Measurements from ENCODE around the gene FBXL2. TPM values are rescaled to one million over a fixed set of nuclear protein-coding genes. Genes with fewer than 3 reads are reported as not detected.
"Not testable (repeated sequence)": the region's sequence is repeated elsewhere in the genome, so short reads cannot be mapped to it uniquely, and the experiment has no call there.

The FBXL2 gene
- polyA plus RNA-seq, 4 donors, result 26.4 to 33.3 (median 31.7) TPM

GRCh38 chr3:33380653-33381052 is 103.4 kb downstream of the FBXL2 start:
- DNase-seq (ENCODE audit: low read depth in 4 of 4, low spot score in 3 of 4), result no peak

GRCh38 chr3:33383951-33384350 is 106.7 kb downstream of the FBXL2 start:
- DNase-seq (ENCODE audit: low read depth in 4 of 4, low spot score in 3 of 4), result no peak

GRCh38 chr3:33385423-33385822 is 108.2 kb downstream of the FBXL2 start:
- DNase-seq (ENCODE audit: low read depth in 4 of 4, low spot score in 3 of 4), result no peak

- DNase-seq (ENCODE audit: low read depth in 4 of 4, low spot score in 3 of 4), result no peak
Observed at GRCh38 chr3:33386631-33387030, 109.4 kb downstream of the FBXL2 start.

GRCh38 chr3:33388374-33389100 is 111.3 kb downstream of the FBXL2 start:
- DNase-seq (ENCODE audit: low read depth in 4 of 4, low spot score in 3 of 4), result no peak

DNA sequence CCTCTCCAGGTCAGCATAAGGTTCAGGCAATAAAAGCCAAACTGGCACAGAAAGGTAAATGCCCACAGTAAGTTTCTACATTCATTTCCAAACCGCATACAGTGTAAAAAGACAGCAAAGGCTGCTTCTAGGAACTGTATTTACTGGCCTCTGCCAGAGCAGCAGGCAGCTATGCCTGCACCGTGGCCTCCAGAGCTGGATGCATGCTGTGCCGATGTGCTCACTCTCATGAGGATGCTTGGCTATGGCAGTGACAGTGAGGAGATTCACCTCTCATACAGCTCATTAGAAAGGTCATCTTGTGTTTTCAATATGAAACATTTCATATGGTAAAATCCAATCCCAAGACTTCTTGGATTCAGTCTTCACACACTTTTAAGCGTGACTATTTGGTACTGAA is 112.7 kb downstream of the FBXL2 start:
- no peak for DNase-seq (ENCODE audit: low read depth in 4 of 4, low spot score in 3 of 4)

DNA sequence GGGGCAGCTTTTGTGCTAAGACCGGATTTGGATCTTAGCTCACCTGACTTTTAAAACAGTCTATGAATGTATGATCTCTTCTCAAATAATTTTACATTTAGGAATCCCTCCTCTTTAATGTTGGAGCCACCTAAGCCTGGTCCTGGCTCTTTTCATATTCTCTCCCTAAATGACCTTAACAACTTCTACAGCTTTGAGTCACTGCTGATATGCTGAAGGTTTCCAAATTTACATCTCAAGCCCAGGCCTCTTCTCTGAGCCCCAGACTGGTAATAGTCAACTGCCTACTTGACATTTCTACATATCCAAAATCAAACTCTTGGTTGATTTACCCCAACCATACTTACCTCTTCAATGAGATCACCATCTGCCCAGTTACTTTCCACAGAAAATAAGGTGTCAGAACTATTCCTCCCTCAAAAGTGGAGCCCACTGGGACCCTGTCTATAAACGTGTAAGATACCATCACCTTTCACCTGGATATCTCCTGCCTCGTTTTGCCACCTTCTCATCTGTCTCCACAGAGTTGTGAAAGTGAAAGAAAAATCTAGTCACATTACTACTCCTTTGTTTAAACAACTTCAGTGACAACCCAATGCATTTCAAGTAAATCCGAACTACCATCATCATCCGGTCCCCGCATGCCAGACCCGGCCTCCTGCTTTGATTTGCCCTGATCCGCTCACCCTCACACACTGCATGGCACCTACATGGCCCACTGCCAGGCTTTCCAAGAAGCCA is 114.2 kb downstream of the FBXL2 start:
- DNase-seq (ENCODE audit: low read depth in 4 of 4, low spot score in 3 of 4), result no peak

DNA sequence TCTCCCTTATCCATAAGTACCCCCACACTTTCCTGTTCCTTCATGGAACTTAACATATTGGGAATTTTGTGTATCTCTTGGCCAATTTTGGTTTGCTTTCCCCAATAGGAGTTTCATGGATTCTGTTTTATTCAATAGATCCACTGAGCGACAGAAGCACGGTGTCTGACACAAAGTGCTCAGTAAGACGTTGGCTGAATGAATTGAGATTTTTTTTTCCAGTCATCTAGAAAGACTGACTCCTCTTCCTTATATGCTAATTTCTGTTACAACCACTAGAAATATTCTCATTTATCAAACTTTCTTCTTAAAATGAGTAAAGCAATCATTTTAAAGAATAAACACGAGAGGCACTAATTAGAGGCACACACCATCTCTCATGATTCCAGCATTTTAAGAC is 114.9 kb downstream of the FBXL2 start:
- no peak for DNase-seq (ENCODE audit: low read depth in 4 of 4, low spot score in 3 of 4)

DNA sequence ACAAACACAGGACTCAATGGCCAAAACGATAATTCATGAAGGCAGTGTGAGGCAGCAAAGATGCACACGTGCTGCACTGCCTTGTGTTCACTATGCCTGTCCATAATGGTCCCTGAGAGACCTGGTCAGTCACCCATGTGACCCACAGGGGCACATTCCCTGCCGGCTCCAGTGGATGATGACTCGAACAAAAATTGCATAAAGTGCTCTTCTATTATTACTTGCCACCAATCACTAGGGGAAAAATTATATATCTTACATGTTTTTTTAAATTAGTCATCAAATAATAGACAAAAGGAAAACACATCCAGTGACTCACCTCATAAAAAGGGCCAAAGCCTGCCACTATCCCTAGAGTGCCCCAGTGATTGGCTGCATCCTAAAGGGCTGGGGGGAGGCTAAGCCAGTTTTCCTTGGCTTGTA is 115.5 kb downstream of the FBXL2 start:
- DNase-seq (ENCODE audit: low read depth in 4 of 4, low spot score in 3 of 4), result no peak

DNA sequence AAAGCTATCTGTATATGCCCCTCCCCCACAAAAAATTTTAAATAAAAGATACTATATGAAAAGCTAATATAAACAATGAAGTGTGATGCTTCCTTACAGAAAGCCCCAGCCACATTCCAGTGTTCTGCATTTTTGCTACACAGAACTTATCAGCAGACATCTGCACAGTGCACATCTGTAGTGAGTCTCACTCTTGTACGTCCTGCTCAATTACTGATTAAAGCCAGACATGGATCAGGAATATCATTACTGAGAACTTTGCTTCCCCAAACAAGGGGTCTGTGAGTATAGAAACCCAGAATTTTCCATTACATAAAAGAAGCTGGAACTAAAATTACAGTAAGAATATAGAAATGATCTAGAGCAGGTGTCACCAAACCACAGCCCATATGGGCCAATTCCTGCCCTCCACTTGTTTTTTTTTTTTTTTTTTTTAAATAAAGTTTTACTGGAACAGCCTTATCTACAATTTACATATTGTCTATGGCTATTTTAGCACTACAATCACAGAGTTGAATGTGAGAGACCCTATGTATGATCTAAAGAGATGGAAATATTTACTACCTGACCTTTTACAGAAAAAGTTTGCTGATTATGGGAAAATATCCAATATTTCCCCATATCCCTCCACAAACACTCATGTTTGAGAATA is 117.3 kb downstream of the FBXL2 start:
- no peak for DNase-seq (ENCODE audit: low read depth in 4 of 4, low spot score in 3 of 4)

- DNase-seq (ENCODE audit: low read depth in 4 of 4, low spot score in 3 of 4), result no peak
Observed at GRCh38 chr3:33395900-33396299, 118.7 kb downstream of the FBXL2 start.

- no peak for DNase-seq (ENCODE audit: low read depth in 4 of 4, low spot score in 3 of 4)
Observed at GRCh38 chr3:33398410-33398809, 121.2 kb downstream of the FBXL2 start.

- no peak for DNase-seq (ENCODE audit: low read depth in 4 of 4, low spot score in 3 of 4)
Observed at GRCh38 chr3:33401781-33402180, 124.5 kb downstream of the FBXL2 start.

DNA sequence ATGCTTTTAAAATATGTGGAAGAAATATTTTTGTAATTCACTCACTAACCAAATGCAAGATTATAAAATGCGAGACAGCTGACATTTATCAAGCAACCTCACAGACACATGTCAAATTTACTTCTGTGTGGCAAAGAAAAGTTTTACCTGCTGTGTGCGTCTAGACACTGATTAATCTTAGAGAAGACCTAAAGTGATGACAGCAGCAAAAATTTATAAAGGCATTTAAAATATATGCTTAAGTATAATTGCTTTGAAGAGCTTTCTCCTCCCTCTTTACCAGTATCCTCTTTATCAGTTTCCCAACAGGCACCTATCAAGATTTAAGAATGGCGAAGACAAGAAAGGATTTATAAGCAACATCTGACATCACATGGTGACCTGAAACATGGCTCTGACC is 125.7 kb downstream of the FBXL2 start:
- no peak for DNase-seq (ENCODE audit: low read depth in 4 of 4, low spot score in 3 of 4)

DNA sequence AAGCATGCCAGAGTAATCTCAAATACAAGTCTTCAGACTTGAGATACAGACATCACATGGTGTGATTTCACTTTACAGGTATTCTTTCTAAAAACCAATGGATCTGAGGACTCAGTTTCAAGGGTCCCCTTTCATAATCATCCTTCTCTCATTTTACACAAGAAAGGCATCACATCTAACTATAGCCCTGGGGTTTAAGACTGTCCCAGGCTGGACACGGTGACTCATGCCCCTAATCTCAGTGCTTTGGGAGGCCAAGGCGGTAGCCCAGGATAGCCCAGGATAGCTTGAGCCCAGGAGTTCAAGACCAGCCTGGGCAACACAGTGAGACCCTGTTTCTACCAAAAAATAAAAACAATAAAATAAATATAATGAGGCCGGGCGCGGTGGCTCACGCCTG is 126.5 kb downstream of the FBXL2 start:
- no peak for DNase-seq (ENCODE audit: low read depth in 4 of 4, low spot score in 3 of 4)

DNA sequence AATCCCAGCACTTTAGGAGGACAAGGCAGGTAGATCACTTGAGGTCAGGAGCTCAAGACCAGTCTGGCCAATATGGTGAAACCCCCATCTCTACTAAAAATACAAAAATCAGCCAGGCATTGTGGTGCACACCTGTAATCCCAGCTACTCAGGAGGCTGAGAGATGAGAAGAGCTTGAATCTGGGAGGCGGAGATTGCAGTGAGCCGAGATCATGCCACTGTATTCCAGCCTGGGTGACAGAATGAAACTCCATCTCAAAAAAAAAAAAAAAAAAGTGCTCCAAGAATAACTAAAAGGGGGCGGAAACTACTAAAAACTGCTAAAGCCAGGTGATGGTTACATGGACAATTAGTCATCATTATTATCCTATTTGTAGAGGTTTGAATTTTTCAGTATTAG is 133.6 kb downstream of the FBXL2 start:
- not testable (repeated sequence) for DNase-seq (ENCODE audit: low read depth in 4 of 4, low spot score in 3 of 4)

GRCh38 chr3:33417066-33417673 is 139.9 kb downstream of the FBXL2 start:
- DNase-seq (ENCODE audit: low read depth in 4 of 4, low spot score in 3 of 4), result no peak

DNA sequence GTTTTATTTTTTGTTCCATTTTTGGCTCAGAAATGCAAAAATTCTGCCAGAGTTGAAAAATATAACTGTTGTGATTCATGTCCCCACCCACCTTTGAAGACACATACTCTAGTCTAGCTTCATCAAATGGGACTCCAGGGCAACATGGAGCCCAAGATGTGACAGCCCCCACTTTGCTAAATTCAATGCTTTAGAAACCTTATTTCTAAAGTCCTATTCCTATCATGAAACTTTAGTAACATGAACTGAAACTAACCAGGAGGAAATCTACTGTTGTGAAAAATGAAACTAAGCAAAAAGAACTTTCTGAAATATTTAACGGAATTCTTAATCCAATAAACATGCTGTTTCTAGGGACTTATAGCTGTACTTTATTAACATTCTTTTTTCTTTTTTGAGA is 142.7 kb downstream of the FBXL2 start:
- DNase-seq (ENCODE audit: low read depth in 4 of 4, low spot score in 3 of 4), result no peak

DNA sequence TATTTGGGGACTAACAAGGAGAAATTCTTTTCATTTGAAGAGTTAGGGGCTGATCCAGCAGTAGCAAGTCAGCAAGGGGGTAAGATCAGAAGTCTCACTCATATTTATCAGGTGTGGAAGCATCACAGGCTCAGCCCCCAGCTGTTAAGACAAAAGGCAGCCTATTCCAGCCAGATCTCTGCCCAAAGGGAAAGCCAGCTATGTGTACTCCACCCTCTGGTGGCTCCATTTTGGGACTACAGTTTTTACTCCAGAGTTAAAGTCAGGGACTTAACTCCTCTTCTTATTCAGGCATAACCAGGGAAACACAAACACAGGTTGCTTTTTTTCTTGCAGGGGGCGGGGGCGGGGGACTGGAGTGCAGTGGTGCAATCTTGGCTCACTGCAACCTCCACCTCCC is 143.7 kb downstream of the FBXL2 start:
- DNase-seq (ENCODE audit: low read depth in 4 of 4, low spot score in 3 of 4), result no peak

GRCh38 chr3:33424606-33425452 is 147.6 kb downstream of the FBXL2 start:
- DNase-seq (ENCODE audit: low read depth in 4 of 4, low spot score in 3 of 4), result no peak

All from left renal pelvis (tissue), 4 donors.